ENCODE measurements around the gene TMEM269.

GRCh38 chr1:42765832-42766740, 18.7 kb upstream of the TMEM269 start:
- peak; percentile 24 for TF ChIP-seq CTCF (IDR thresholded peaks at IDR 0.05; ENCODE audit: low read depth, low read length)
- TF ChIP-seq POLR2A (IDR thresholded peaks at IDR 0.05; ENCODE audit: extremely low read depth, insufficient read length): no peak
- no peak for TF ChIP-seq MYC (IDR thresholded peaks at IDR 0.05; ENCODE audit: low read depth, low read length)
- TF ChIP-seq MAX (IDR thresholded peaks at IDR 0.05; ENCODE audit: low read depth, low read length): no peak

Data from NB4 (cell line).